Measurements from ENCODE around the gene COBLL1.

Gene COBLL1

DNA sequence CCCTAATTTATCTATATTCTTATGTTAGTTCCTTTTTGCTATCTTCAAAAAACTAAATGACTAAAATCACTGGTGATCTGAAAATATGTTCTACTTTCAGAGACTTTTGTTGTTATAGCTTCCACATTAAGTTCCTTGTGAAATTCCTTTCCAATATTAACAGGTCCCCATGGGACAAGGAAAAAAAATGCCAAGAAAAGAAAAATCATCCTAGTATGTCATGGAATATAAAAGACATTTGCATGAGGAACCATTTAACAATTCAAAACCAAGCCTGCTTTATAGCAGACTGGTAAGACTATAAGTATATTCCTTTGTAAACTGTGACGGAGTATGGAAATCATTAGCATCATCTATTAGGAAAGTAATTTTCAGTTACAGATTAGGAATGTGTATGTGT lies 48.1 kb downstream of the COBLL1 start:
- Mint-ChIP-seq H3K4me1 (ENCODE audit: low read depth) (no peaks in the 10 kb centered on the region), H3K4me3 (no peak overlapping the region), H3K27ac (no peak overlapping the region), H3K9me3 (no peaks in the 10 kb centered on the region), H3K27me3 (no peaks in the 10 kb centered on the region), H3K36me3 (ENCODE audit: low read depth) (no peaks in the 10 kb centered on the region)
- no peak for DNase-seq

- H3K4me1 Mint-ChIP-seq (ENCODE audit: low read depth) = no peaks in the 10 kb centered on the region
- DNase-seq = no peak
- no peak overlapping the region for H3K4me3 Mint-ChIP-seq
- no peaks in the 10 kb centered on the region for H3K9me3 Mint-ChIP-seq
- H3K27ac Mint-ChIP-seq = no peak overlapping the region
- no peaks in the 10 kb centered on the region for H3K27me3 Mint-ChIP-seq
- H3K36me3 Mint-ChIP-seq (ENCODE audit: low read depth) = no peaks in the 10 kb centered on the region
Observed at GRCh38 chr2:164792316-164793170, 49.1 kb downstream of the COBLL1 start.

DNA sequence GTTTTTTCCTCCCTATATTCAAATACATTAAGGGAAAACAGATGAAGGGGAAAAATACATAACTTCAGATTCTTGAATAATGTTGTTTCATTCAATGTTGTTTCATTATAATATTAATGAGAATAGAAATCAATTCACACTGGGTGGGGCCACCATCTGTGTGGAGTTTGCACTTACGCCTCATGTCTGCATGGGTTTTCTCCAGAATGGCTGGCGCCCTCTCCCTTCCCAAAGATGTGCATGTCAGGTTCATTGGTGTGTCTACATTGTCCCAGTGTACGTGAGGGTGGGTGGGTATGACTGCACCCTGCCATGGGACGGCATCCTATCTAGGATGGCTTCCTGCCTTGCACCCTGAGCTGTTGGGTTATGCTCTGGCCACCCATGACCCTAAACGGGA lies 51.7 kb downstream of the COBLL1 start:
- no peak overlapping the region for H3K27ac Mint-ChIP-seq
- H3K4me3 Mint-ChIP-seq = no peak overlapping the region
- no peak for DNase-seq
- H3K36me3 Mint-ChIP-seq (ENCODE audit: low read depth) = no peaks in the 10 kb centered on the region
- no peaks in the 10 kb centered on the region for H3K4me1 Mint-ChIP-seq (ENCODE audit: low read depth)
- no peaks in the 10 kb centered on the region for H3K9me3 Mint-ChIP-seq
- no peaks in the 10 kb centered on the region for H3K27me3 Mint-ChIP-seq

- no peak for DNase-seq
- H3K9me3 Mint-ChIP-seq = no peaks in the 10 kb centered on the region
- H3K4me3 Mint-ChIP-seq = no peak overlapping the region
- H3K4me1 Mint-ChIP-seq (ENCODE audit: low read depth) = no peaks in the 10 kb centered on the region
- no peaks in the 10 kb centered on the region for H3K27me3 Mint-ChIP-seq
- H3K27ac Mint-ChIP-seq = no peak overlapping the region
- H3K36me3 Mint-ChIP-seq (ENCODE audit: low read depth) = no peaks in the 10 kb centered on the region
Observed at GRCh38 chr2:164786787-164787186, 54.8 kb downstream of the COBLL1 start.

DNA sequence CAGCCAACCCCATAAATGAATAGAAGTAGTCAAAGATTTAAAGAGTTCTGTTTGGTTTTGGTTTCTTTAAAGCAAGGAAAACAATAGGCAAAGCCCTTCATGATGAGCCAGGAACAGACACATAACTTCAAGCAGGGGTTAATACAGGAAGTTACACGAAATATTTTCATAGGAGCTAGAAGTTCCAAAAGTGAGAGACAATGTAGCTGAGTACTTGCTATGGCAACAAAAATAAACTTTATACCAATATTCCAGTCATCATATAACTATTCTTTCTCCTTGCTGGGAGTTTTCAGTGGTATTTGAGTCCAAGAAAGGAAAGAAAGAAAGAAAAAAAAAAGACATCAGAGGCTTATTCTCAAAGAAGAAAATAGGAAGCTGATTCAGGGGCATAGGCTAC lies 56.2 kb downstream of the COBLL1 start:
- Mint-ChIP-seq H3K36me3 (ENCODE audit: low read depth) (no peaks in the 10 kb centered on the region), H3K9me3 (no peaks in the 10 kb centered on the region), H3K27ac (no peak overlapping the region), H3K4me3 (no peak overlapping the region), H3K4me1 (ENCODE audit: low read depth) (no peaks in the 10 kb centered on the region), H3K27me3 (no peaks in the 10 kb centered on the region)
- no peak for DNase-seq

GRCh38 chr2:164784376-164784775 lies 57.2 kb downstream of the COBLL1 start:
- no peak overlapping the region for H3K4me3 Mint-ChIP-seq
- H3K36me3 Mint-ChIP-seq (ENCODE audit: low read depth) = no peaks in the 10 kb centered on the region
- H3K9me3 Mint-ChIP-seq = no peaks in the 10 kb centered on the region
- no peak for DNase-seq
- no peak overlapping the region for H3K27ac Mint-ChIP-seq
- no peaks in the 10 kb centered on the region for H3K27me3 Mint-ChIP-seq
- no peaks in the 10 kb centered on the region for H3K4me1 Mint-ChIP-seq (ENCODE audit: low read depth)

GRCh38 chr2:164782323-164782722 lies 59.3 kb downstream of the COBLL1 start:
- no peak overlapping the region for H3K27ac Mint-ChIP-seq
- peaks cover 3% of the 10 kb centered on the region for H3K4me1 Mint-ChIP-seq (ENCODE audit: low read depth)
- H3K9me3 Mint-ChIP-seq = no peaks in the 10 kb centered on the region
- no peaks in the 10 kb centered on the region for H3K27me3 Mint-ChIP-seq
- DNase-seq = no peak
- no peaks in the 10 kb centered on the region for H3K36me3 Mint-ChIP-seq (ENCODE audit: low read depth)
- H3K4me3 Mint-ChIP-seq = no peak overlapping the region

- no peak overlapping the region for H3K27ac Mint-ChIP-seq
- H3K4me1 Mint-ChIP-seq (ENCODE audit: low read depth) = peaks cover 3% of the 10 kb centered on the region
- H3K27me3 Mint-ChIP-seq = no peaks in the 10 kb centered on the region
- no peak for DNase-seq
- no peaks in the 10 kb centered on the region for H3K9me3 Mint-ChIP-seq
- no peaks in the 10 kb centered on the region for H3K36me3 Mint-ChIP-seq (ENCODE audit: low read depth)
- no peak overlapping the region for H3K4me3 Mint-ChIP-seq
Observed at GRCh38 chr2:164781394-164781793, 60.2 kb downstream of the COBLL1 start.

DNA sequence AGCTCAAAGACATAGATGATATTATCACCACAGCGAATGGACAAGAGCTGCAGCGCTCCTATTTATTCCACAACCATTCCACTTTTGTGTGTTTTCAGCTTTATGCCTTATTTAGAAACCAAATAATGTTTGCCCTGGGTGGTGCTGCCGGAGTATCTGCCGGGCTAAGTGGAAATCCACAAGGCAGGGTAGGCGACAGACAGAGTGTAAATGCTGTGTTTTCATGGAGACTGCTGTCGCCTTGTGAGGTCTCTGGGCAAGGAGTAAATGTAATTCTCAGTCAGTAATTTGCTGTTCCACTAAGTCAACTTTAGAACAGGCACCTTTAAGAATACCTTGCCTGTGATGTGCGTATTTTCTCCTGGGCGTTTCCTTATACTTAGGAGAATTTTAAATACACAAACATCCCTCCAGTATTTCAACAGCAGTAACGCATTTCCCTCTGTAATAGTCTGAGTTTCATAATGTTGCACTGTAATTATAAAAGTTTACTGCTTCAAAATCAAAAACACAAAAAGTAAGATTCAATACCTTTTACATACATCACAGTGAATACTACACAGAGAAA lies 60.9 kb downstream of the COBLL1 start:
- no peak overlapping the region for H3K27ac Mint-ChIP-seq
- no peaks in the 10 kb centered on the region for H3K9me3 Mint-ChIP-seq
- H3K27me3 Mint-ChIP-seq = no peaks in the 10 kb centered on the region
- DNase-seq = no peak
- no peaks in the 10 kb centered on the region for H3K36me3 Mint-ChIP-seq (ENCODE audit: low read depth)
- no peak overlapping the region for H3K4me3 Mint-ChIP-seq
- H3K4me1 Mint-ChIP-seq (ENCODE audit: low read depth) = peaks cover 3% of the 10 kb centered on the region

DNA sequence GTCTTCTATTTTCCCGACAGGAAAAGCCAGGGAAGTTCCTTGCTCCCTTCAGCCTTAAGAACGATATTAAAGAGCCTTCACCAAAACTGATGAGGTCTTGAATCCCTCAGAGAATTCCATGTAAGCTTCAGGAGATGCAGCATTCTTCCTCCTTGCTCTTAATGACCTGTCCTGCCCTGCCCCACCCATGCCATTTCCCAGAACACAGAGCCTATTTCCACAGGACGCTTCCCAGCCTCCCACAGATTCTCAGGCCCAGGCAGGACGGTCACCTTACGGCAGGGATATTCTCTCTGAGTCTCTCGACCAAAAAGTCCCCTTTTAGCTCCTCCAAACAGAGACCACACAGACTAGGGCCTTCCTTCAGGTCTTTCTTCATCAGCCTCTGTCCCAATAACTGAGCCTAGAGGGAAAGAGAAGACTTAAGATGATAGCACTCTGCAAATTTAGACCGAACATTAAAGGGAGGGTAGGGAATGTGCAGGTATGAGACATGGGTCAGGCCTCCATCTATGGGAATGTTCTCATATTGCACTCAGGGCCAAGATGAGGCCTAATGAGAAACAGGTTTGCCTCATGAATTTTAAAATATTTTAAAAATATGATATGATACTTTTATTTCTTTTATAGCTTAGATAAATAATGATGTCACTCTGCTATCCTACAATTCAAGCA lies 62.1 kb downstream of the COBLL1 start:
- no peak overlapping the region for H3K27ac Mint-ChIP-seq
- H3K9me3 Mint-ChIP-seq = no peaks in the 10 kb centered on the region
- DNase-seq = no peak
- no peak overlapping the region for H3K4me3 Mint-ChIP-seq
- peaks cover 3% of the 10 kb centered on the region for H3K4me1 Mint-ChIP-seq (ENCODE audit: low read depth)
- no peaks in the 10 kb centered on the region for H3K27me3 Mint-ChIP-seq
- H3K36me3 Mint-ChIP-seq (ENCODE audit: low read depth) = no peaks in the 10 kb centered on the region

- H3K4me3 Mint-ChIP-seq = no peak overlapping the region
- no peak for DNase-seq
- H3K9me3 Mint-ChIP-seq = no peaks in the 10 kb centered on the region
- no peak overlapping the region for H3K27ac Mint-ChIP-seq
- H3K27me3 Mint-ChIP-seq = no peaks in the 10 kb centered on the region
- no peaks in the 10 kb centered on the region for H3K36me3 Mint-ChIP-seq (ENCODE audit: low read depth)
- peaks cover 3% of the 10 kb centered on the region for H3K4me1 Mint-ChIP-seq (ENCODE audit: low read depth)
Observed at GRCh38 chr2:164778723-164779122, 62.9 kb downstream of the COBLL1 start.

DNA sequence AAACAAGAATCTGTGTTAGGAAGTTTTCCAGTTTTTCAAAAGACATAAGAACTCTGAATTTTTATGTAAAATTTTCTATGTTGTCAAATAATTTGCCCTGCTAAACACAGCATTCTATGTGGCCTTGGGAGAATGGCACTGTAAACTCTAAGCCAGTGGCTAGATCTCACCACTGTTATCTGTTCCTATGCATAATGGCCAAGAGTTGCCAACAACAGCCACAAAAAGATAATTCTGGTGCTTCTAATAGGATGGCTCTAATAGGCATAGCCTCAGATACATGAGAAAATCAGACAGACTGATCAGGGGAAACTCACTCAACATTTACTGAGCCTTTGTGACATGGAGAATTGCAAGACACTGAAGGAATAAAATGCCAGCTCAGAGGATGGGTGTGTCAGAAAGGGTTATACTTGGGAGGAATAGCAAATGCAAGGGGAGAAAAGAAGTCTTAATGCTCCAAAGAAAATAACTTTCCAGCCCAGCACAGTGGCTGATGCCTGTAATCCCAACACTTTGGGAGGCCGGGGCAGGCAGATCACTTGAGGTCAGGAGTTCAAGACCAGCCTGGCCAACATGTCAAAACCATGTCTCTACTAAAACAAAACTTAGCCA lies 63.7 kb downstream of the COBLL1 start:
- no peaks in the 10 kb centered on the region for H3K9me3 Mint-ChIP-seq
- H3K4me3 Mint-ChIP-seq = no peak overlapping the region
- H3K27me3 Mint-ChIP-seq = no peaks in the 10 kb centered on the region
- H3K4me1 Mint-ChIP-seq (ENCODE audit: low read depth) = peaks cover 3% of the 10 kb centered on the region
- no peak overlapping the region for H3K27ac Mint-ChIP-seq
- no peak for DNase-seq
- H3K36me3 Mint-ChIP-seq (ENCODE audit: low read depth) = no peaks in the 10 kb centered on the region

GRCh38 chr2:164773635-164774034 lies 68.0 kb downstream of the COBLL1 start:
- no peak overlapping the region for H3K4me3 Mint-ChIP-seq
- no peaks in the 10 kb centered on the region for H3K9me3 Mint-ChIP-seq
- no peak for DNase-seq
- no peaks in the 10 kb centered on the region for H3K27me3 Mint-ChIP-seq
- no peaks in the 10 kb centered on the region for H3K36me3 Mint-ChIP-seq (ENCODE audit: low read depth)
- H3K27ac Mint-ChIP-seq = no peak overlapping the region
- H3K4me1 Mint-ChIP-seq (ENCODE audit: low read depth) = peaks cover 2% of the 10 kb centered on the region

- no peak for DNase-seq
- Mint-ChIP-seq H3K27ac (no peak overlapping the region), H3K9me3 (no peaks in the 10 kb centered on the region), H3K27me3 (no peaks in the 10 kb centered on the region), H3K4me1 (ENCODE audit: low read depth) (no peaks in the 10 kb centered on the region), H3K4me3 (no peak overlapping the region), H3K36me3 (ENCODE audit: low read depth) (no peaks in the 10 kb centered on the region)
Observed at GRCh38 chr2:164773091-164773490, 68.5 kb downstream of the COBLL1 start.

DNA sequence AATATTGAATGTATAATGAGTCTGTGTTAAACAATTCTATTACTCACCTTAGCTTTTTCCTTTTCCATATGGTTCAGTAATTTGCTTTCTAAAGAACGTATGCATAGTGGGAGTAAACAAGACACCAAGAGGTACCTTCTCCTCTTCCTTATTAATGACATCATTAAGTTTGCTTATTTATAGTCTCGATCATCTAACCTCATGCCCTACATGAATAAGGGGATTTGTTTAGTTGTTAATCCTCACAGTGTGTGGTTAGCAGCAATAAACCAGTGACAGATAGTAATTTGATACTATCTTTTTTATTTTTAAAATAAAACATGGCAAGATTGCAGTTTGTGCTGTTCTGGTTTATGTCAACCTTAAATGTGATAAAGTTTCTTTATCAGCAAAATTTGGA lies 69.7 kb downstream of the COBLL1 start:
- no peaks in the 10 kb centered on the region for H3K27me3 Mint-ChIP-seq
- H3K27ac Mint-ChIP-seq = no peak overlapping the region
- H3K36me3 Mint-ChIP-seq (ENCODE audit: low read depth) = no peaks in the 10 kb centered on the region

More for the DNA sequence above, 69.7 kb downstream of the COBLL1 start:
- Mint-ChIP-seq H3K9me3 (no peaks in the 10 kb centered on the region), H3K4me1 (ENCODE audit: low read depth) (no peaks in the 10 kb centered on the region), H3K4me3 (no peak overlapping the region)
- no peak for DNase-seq

Measured in activated T-cell treated with anti-CD3 and anti-CD28 coated beads, Interleukin-2, amount 50 U/mL, for 24 hours (primary cell).